GM21526 (cell line): ENCODE results near the gene TENM4.
"Not testable (repeated sequence)": the region's sequence is repeated elsewhere in the genome, so short reads cannot be mapped to it uniquely, and the experiment has no call there.

ENCODE experiments used
- ATAC-seq: cut with Tn5 transposase; IDR thresholded peaks from one replicate; pipeline ENCODE4 v1.9.1; 2021; ENCODE audit warnings: moderate library complexity; ENCODE audit not compliant: unreplicated experiment, low FRiP score

Gene TENM4

GRCh38 chr11:79192836-79193235 is 248.0 kb downstream of the TENM4 start:
- ATAC-seq, result no peak

- ATAC-seq, result not testable (repeated sequence)
These were observed 249.1 kb downstream of the TENM4 start for GRCh38 chr11:79191716-79192115.

- not testable (repeated sequence) for ATAC-seq
These were observed 250.3 kb downstream of the TENM4 start for GRCh38 chr11:79190553-79190952.

- ATAC-seq, result no peak
These were observed 251.2 kb downstream of the TENM4 start for GRCh38 chr11:79189601-79190000.

- ATAC-seq, result no peak
These were observed 251.8 kb downstream of the TENM4 start for GRCh38 chr11:79189055-79189454.

GRCh38 chr11:79186669-79187068 is 254.2 kb downstream of the TENM4 start:
- no peak for ATAC-seq

- ATAC-seq, result no peak
These were observed 255.5 kb downstream of the TENM4 start for GRCh38 chr11:79185351-79185750.

GRCh38 chr11:79184285-79184684 is 256.5 kb downstream of the TENM4 start:
- ATAC-seq, result no peak

- ATAC-seq, result no peak
These were observed 258.0 kb downstream of the TENM4 start for GRCh38 chr11:79182794-79183193.

GRCh38 chr11:79179087-79179486 is 261.7 kb downstream of the TENM4 start:
- ATAC-seq, result no peak

- no peak for ATAC-seq
These were observed 266.5 kb downstream of the TENM4 start for GRCh38 chr11:79174045-79175008.

- ATAC-seq, result no peak
These were observed 267.2 kb downstream of the TENM4 start for GRCh38 chr11:79173615-79174014.

GRCh38 chr11:79170321-79170720 is 270.5 kb downstream of the TENM4 start:
- ATAC-seq, result no peak

GRCh38 chr11:79168530-79169110 is 272.2 kb downstream of the TENM4 start:
- no peak for ATAC-seq

GRCh38 chr11:79167510-79168188 is 273.2 kb downstream of the TENM4 start:
- ATAC-seq, result no peak

- no peak for ATAC-seq
These were observed 274.9 kb downstream of the TENM4 start for GRCh38 chr11:79165908-79166307.

- no peak for ATAC-seq
These were observed 279.9 kb downstream of the TENM4 start for GRCh38 chr11:79160791-79161403.

GRCh38 chr11:79159657-79160450 is 281.0 kb downstream of the TENM4 start:
- no peak for ATAC-seq

- ATAC-seq, result no peak
These were observed 283.1 kb downstream of the TENM4 start for GRCh38 chr11:79157738-79158137.

GRCh38 chr11:79156031-79156430 is 284.8 kb downstream of the TENM4 start:
- ATAC-seq, result no peak
